SU-DHL-6 (cell line): Measurements from ENCODE around the gene MRPL55.

Experiments used
- H2AFZ ChIP-seq: fragments of 200-600 bp; sonication (generic); 2 replicates; pipeline ENCODE4 v1.6.1; 2014; ENCODE audit warnings: low read depth, mild to moderate bottlenecking, moderate library complexity, mixed read lengths, antibody characterized with exemption, low read length; ENCODE audit not compliant: severe bottlenecking
- H3F3A ChIP-seq: fragments of 200-600 bp; shearing (Covaris generic); 2 replicates; pipeline ENCODE4 v1.6.0; 2016; ENCODE audit warnings: antibody characterized with exemption, mild to moderate bottlenecking; ENCODE audit not compliant: insufficient read depth
- H3K27ac ChIP-seq: fragments of 200-600 bp; sonication (generic); 2 replicates; pipeline ENCODE4 v1.5.1; 2016; ENCODE audit warnings: low read depth, mild to moderate bottlenecking, low read length, moderate library complexity, mixed read lengths
- H3K27me3 ChIP-seq: fragments of 200-600 bp; sonication (generic), shearing (Covaris generic); 2 replicates; pipeline ENCODE4 v1.6.0; 2014; ENCODE audit warnings: mild to moderate bottlenecking, low read length
- H3K36me3 ChIP-seq: fragments of 200-600 bp; sonication (generic); 2 replicates; pipeline ENCODE4 v1.6.1; 2014; ENCODE audit warnings: mild to moderate bottlenecking, low read length, mixed read lengths
- H3K4me2 ChIP-seq: fragments of 300-600, 200-600 bp; shearing (Covaris generic), sonication (generic); 2 replicates; pipeline ENCODE4 v1.6.0; 2014; ENCODE audit warnings: low read length, low read depth, mild to moderate bottlenecking; ENCODE audit not compliant: poor library complexity, severe bottlenecking
- H3K4me3 ChIP-seq: fragments of 200-600 bp; sonication (generic); 2 replicates; pipeline ENCODE4 v1.5.1; 2014; ENCODE audit warnings: antibody characterized with exemption, low read length, mild to moderate bottlenecking, mixed read lengths; ENCODE audit not compliant: insufficient read depth, poor library complexity, severe bottlenecking
- H3K79me2 ChIP-seq: fragments of 200-600 bp; sonication (generic); 2 replicates; pipeline ENCODE4 v1.6.1; 2014; ENCODE audit warnings: mild to moderate bottlenecking, low read length, moderate library complexity; ENCODE audit not compliant: insufficient read depth
- H3K9ac ChIP-seq: fragments of 200-600 bp; sonication (generic); 2 replicates; pipeline ENCODE4 v1.7.0; 2014; ENCODE audit warnings: mild to moderate bottlenecking, low read length
- H3K9me2 ChIP-seq: fragments of 200-600 bp; sonication (generic); replicated peaks from 2 replicates; pipeline ENCODE4 v1.6.1; 2014; ENCODE audit warnings: low read length; ENCODE audit not compliant: insufficient read depth
- H3K9me3 ChIP-seq: fragments of 200-600 bp; sonication (generic); 2 replicates; pipeline ENCODE4 v1.6.1; 2014; ENCODE audit warnings: low read length, mixed read lengths; ENCODE audit not compliant: insufficient read depth
- H4K20me1 ChIP-seq: fragments of 200-600 bp; sonication (generic); 2 replicates; pipeline ENCODE4 v1.6.1; 2014; ENCODE audit warnings: low read depth, mild to moderate bottlenecking, antibody characterized with exemption, low read length, moderate library complexity, mixed read lengths
- EZH2phosphoT487 ChIP-seq: fragments of 200-600 bp; sonication (generic), shearing (Covaris generic); conservative IDR thresholded peaks from 2 replicates; pipeline ENCODE4 v1.6.1; 2018; ENCODE audit warnings: mild to moderate bottlenecking, antibody characterized with exemption, low read length, moderate library complexity, mixed read lengths
- TF ChIP-seq, protein P1 (sequence below): fragments of 200-600 bp; sonication (generic); IDR thresholded peaks from one replicate; pipeline ENCODE4 v1.5.1; 2017; ENCODE audit warnings: antibody characterized with exemption, mild to moderate bottlenecking, low read length, moderate library complexity; ENCODE audit not compliant: insufficient read depth, poor library complexity, severe bottlenecking

Gene MRPL55

DNA sequence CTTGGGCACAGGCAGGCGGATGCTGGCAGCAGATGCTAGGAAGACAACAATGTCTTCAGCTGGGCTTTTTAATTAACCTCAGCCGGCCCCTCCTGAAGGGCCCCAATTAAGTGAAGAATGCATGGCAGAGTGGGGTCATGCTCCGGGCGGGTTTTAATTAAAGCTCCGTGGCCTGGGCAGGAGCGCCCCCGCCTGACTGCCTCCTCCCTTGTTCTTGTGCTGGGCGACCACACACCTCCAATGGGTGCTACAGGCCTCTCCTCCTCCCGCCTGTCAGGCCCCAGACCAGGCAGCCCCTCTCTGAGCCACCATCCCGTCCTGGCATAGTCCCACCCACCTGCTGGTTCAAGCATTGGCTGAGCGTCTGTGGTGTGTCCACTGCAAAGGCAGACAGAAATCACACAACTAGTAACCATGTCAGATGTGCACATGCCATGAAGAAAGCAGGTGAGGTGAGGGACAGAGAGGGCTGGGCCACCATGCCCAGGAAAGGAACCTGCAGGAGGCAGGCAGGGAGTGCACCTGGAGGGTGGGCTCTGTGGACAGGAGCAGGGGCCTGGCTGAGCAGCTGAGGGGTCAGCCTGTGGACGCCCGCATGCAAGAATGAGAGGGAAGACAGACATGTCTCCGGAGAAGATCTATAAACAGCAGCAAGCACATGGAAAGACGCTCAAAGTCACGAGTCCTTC is 35.1 kb downstream of the MRPL55 start:
- Histone ChIP-seq H3K4me3 (no peak overlapping the region), H3K4me2 (no peak overlapping the region), H3K79me2 (no peaks in the 10 kb centered on the region), H3K9ac (no peak overlapping the region), H3F3A (no peaks in the 10 kb centered on the region), H4K20me1 (no peaks in the 10 kb centered on the region), H3K27ac (no peak overlapping the region), H3K27me3 (no peaks in the 10 kb centered on the region), H3K9me2 (no peaks in the 10 kb centered on the region), H2AFZ (no peak overlapping the region), H3K36me3 (no peaks in the 10 kb centered on the region), H3K9me3 (no peaks in the 10 kb centered on the region)
- TF ChIP-seq EZH2phosphoT487: no peak
- TF ChIP-seq, protein P1, sequence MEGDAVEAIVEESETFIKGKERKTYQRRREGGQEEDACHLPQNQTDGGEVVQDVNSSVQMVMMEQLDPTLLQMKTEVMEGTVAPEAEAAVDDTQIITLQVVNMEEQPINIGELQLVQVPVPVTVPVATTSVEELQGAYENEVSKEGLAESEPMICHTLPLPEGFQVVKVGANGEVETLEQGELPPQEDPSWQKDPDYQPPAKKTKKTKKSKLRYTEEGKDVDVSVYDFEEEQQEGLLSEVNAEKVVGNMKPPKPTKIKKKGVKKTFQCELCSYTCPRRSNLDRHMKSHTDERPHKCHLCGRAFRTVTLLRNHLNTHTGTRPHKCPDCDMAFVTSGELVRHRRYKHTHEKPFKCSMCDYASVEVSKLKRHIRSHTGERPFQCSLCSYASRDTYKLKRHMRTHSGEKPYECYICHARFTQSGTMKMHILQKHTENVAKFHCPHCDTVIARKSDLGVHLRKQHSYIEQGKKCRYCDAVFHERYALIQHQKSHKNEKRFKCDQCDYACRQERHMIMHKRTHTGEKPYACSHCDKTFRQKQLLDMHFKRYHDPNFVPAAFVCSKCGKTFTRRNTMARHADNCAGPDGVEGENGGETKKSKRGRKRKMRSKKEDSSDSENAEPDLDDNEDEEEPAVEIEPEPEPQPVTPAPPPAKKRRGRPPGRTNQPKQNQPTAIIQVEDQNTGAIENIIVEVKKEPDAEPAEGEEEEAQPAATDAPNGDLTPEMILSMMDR: no peak

DNA sequence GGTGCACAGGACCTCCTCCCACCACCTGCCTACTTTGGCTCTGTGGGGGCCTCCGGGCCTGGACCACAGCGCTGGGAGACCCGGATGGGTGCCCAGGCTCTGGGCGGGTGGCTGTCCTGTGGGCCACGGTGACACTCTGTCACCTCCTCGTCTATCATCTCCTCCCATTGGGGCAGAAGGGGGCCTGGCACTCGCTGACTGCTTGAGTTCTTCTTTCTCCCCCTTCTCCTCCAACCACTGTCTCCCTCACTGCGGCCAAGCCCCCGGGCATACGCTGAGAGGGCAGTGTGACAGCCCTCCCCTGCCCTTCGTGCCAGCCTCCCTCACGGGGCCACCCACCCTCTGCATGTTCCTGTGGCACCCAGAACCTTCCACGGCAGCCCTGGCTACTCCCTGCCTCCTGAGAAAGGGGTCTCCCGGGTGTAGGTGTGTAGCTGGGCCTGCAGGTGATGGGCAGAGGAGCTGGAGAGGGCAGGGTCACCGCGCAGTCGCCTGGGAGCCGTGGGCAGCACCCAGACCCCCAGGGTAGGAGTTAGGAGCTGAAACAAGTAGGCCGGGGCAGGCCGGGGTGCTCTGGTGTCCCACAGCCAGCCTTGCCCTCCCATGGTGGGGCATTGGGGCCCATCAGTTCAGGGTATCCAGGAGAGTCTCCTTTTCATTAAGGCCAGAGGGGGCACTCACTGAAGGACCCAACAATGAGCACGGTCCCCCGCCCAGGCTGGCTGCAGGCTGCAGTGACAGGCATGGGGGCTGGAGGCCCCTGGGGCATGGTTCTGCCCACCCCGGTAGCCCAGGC is 35.8 kb downstream of the MRPL55 start:
- no peaks in the 10 kb centered on the region for H4K20me1 ChIP-seq
- TF ChIP-seq EZH2phosphoT487: no peak
- TF ChIP-seq, protein P1: no peak
- H3K9me3 ChIP-seq: no peaks in the 10 kb centered on the region
- H3K4me3 ChIP-seq: no peak overlapping the region
- no peak overlapping the region for H3K9ac ChIP-seq
- no peaks in the 10 kb centered on the region for H3F3A ChIP-seq
- no peak overlapping the region for H3K27ac ChIP-seq
- H3K79me2 ChIP-seq: no peaks in the 10 kb centered on the region
- H3K36me3 ChIP-seq: no peaks in the 10 kb centered on the region
- H3K4me2 ChIP-seq: no peak overlapping the region
- no peaks in the 10 kb centered on the region for H3K9me2 ChIP-seq
- no peaks in the 10 kb centered on the region for H3K27me3 ChIP-seq
- no peak overlapping the region for H2AFZ ChIP-seq

DNA sequence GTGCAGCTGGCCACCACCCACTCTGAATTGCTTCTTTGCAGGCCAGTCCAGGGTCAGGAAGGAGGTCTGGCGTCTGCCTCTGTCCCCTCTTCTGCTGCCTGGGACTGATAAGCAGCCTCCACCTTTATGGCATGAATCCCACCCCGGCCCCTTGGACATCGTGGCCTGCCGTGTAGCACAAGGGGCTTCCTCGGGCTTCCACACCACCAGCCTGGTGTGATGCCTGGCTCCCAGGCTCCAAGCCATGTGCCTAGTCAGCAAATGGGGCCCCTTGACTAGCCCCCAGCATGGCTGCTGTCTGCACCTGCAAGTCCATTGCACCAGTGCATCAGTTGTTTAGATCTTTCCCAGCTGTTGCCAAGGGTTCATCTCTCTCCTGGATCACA is 36.4 kb downstream of the MRPL55 start:
- Histone ChIP-seq H3K27ac (no peak overlapping the region), H3K79me2 (no peaks in the 10 kb centered on the region), H3K36me3 (no peaks in the 10 kb centered on the region), H3K9ac (no peak overlapping the region), H3F3A (no peaks in the 10 kb centered on the region), H3K4me3 (no peak overlapping the region), H2AFZ (no peak overlapping the region), H3K9me3 (no peaks in the 10 kb centered on the region), H3K27me3 (no peaks in the 10 kb centered on the region), H4K20me1 (no peaks in the 10 kb centered on the region), H3K9me2 (no peaks in the 10 kb centered on the region), H3K4me2 (no peak overlapping the region)
- TF ChIP-seq EZH2phosphoT487: no peak
- TF ChIP-seq, protein P1: no peak
